ENCODE data around the gene PCLAF. TPM values are rescaled to one million over a fixed set of nuclear protein-coding genes. Genes with fewer than 3 reads are reported as not detected.
"Not testable (repeated sequence)": the region's sequence is repeated elsewhere in the genome, so short reads cannot be mapped to it uniquely, and the experiment has no call there.

The PCLAF gene
- total and polyA plus RNA-seq, 12 donors, result 0.32 to 11.9 (median 1.6) TPM; not detected in 1

GRCh38 chr15:64354688-64355344, 26.4 kb downstream of the PCLAF start:
- no peak for DNase-seq
- WGBS, 4 donors, result 17 to 28% (median 23%) methylated on average over 5 of the region's 5 CpGs

GRCh38 chr15:64351265-64351664, 30.0 kb downstream of the PCLAF start:
- intact Hi-C loops (cut with DNase I), result no loop called here
- Histone ChIP-seq H3K4me1 (replicated peaks in 1 of 2) (peaks cover 10 to 30% of the 10 kb centered on the region in 2 donors), H3K27me3 (no peaks in the 10 kb centered on the region), H3K9me3 (replicated peaks in 1 of 3) (no peaks in the 10 kb centered on the region), H3K4me3 (no peak overlapping the region), H3K27ac (peak overlapping the region in 2 of 5 donors; percentile 14 to 23), H3K36me3 (replicated peaks in 1 of 2) (no peaks in the 10 kb centered on the region)
- WGBS, 4 donors, result 45 to 75% (median 65%) methylated on average over 7 of the region's 7 CpGs
- TF ChIP-seq CTCF (IDR thresholded peaks at IDR 0.05) (no peak), POLR2A (IDR thresholded peaks at IDR 0.05) (no peak)
- no peak for DNase-seq

More at GRCh38 chr15:64354688-64355344, 26.4 kb downstream of the PCLAF start:
- no peaks in the 10 kb centered on the region for H3K27me3 ChIP-seq
- peak overlapping the region in 3 of 4 donors; percentile 82 to 98 (median 93) for H3K4me3 ChIP-seq
- H3K36me3 ChIP-seq (replicated peaks in 1 of 2), result no peaks in the 10 kb centered on the region
- no peaks in the 10 kb centered on the region for H3K9me3 ChIP-seq (replicated peaks in 1 of 3)
- peaks cover 10 to 31% of the 10 kb centered on the region in 2 donors for H3K4me1 ChIP-seq (replicated peaks in 1 of 2)
- intact Hi-C loops (cut with DNase I), result loop anchor here in 1 of 2 donors (5.0 kb wide), 1 partner anchor 143 kb away; no protein-coding TSS in a partner anchor
- H3K27ac ChIP-seq, result peak overlapping the region in 1 of 5 donors; percentile 83
- TF ChIP-seq CTCF (IDR thresholded peaks at IDR 0.05) (no peak), POLR2A (IDR thresholded peaks at IDR 0.05) (no peak)

DNA sequence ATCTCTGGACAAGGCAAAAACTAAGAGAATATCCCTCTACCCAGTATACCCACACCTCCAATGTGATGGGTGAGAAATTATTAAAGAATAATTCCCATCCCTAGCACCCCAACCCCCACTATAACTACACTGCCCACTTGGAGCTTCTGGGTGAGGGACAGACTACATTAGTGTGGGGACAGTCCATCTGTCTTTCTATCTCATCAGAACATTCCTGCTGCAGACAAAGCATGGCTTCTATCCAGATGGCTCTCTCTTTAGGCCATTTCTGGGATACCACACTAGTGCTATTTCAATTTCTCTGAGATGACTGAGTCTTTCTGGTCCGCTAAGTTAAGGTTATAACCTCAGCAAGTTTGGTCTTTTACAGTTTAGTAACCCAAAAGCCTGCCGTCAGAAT, 31.9 kb downstream of the PCLAF start:
- Histone ChIP-seq H3K9me3 (replicated peaks in 1 of 3) (no peaks in the 10 kb centered on the region), H3K4me3 (no peak overlapping the region), H3K27ac (no peak overlapping the region), H3K27me3 (no peaks in the 10 kb centered on the region), H3K4me1 (replicated peaks in 1 of 2) (peaks cover 2 to 26% of the 10 kb centered on the region in 2 donors), H3K36me3 (replicated peaks in 1 of 2) (no peaks in the 10 kb centered on the region)
- no peak for DNase-seq
- TF ChIP-seq POLR2A (IDR thresholded peaks at IDR 0.05) (no peak), CTCF (IDR thresholded peaks at IDR 0.05) (no peak)
- WGBS, 4 donors, result 87 to 100% (median 95%) methylated on average over 2 of the region's 2 CpGs
- intact Hi-C loops (cut with DNase I), result no loop called here

DNA sequence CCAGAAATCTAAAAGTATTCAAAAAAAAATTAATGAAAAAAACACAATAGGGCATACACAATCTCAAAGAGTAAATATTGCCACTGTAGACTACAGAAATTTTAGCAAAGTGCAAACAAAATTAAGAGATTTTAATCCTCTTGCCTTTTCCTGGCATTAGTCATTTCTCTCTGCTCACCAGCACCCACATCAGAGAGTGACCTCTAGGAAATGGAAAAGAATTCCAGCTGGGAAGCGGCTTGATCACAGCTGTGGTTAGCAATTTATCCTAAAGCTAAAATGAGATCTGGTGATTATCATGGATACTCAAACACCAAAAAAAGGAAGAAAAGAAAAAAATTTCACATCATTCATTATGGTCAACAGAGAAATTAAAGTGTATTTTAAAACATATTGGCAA, 32.8 kb downstream of the PCLAF start:
- no peaks in the 10 kb centered on the region for H3K36me3 ChIP-seq (replicated peaks in 1 of 2)
- intact Hi-C loops (cut with DNase I), result no loop called here
- H3K4me1 ChIP-seq (replicated peaks in 1 of 2), result peaks cover 0 to 28% of the 10 kb centered on the region in 2 donors
- TF ChIP-seq POLR2A (IDR thresholded peaks at IDR 0.05), result no peak
- TF ChIP-seq CTCF (IDR thresholded peaks at IDR 0.05), result no peak
- no peaks in the 10 kb centered on the region for H3K27me3 ChIP-seq
- no peak for DNase-seq
- 54 to 79% (median 69%) methylated on average over 1 of the region's 1 CpG for WGBS, 4 donors
- H3K27ac ChIP-seq, result no peak overlapping the region
- H3K9me3 ChIP-seq (replicated peaks in 1 of 3), result no peaks in the 10 kb centered on the region
- H3K4me3 ChIP-seq, result no peak overlapping the region

DNA sequence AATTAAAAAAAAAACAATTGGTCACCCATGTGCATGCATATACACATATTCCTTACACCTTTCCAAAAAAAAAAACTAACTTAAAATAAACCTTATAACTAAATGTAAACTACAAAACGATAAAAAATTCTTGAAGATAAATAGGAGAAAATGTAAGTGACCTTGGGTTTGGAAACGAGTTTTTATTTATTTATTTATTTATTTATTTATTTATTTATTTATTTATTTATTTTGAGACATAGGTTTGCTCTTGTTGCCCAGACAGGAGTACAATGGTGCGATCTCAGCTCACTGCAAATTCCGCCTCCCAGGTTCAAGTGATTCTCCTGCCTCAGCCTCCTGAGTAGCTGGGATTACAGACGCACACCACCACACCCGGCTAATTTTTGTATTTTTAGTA, 35.0 kb downstream of the PCLAF start:
- DNase-seq; H3K4me3 ChIP-seq; intact Hi-C loops (cut with DNase I); H3K27me3 ChIP-seq; H3K9me3 ChIP-seq (replicated peaks in 1 of 3); H3K36me3 ChIP-seq (replicated peaks in 1 of 2); H3K27ac ChIP-seq: not testable (repeated sequence)
- 88 to 89% (median 89%) methylated on average over 6 of the region's 6 CpGs for WGBS, 4 donors
- peaks cover 0 to 22% of the 10 kb centered on the region in 2 donors for H3K4me1 ChIP-seq (replicated peaks in 1 of 2)
